Urothelium cell line (cell line): ENCODE results near the gene TRIM39.
"Not testable (repeated sequence)": the region's sequence is repeated elsewhere in the genome, so short reads cannot be mapped to it uniquely, and the experiment has no call there.

Source experiments
- DNase-seq: peaks from one replicate; pipeline ENCODE4 v3.0.0; 2011; ENCODE audit warnings: low spot score, mixed read lengths
- FAIRE-seq: peaks from 2 replicates; lab custom pipeline; 2011; peaks lifted over from hg19 to GRCh38; lab: Jason Lieb, UNC

TRIM39 gene

GRCh38 chr6:30360139-30360538 lies 33.4 kb downstream of the TRIM39 start:
- no peak for DNase-seq
- no peak for FAIRE-seq

GRCh38 chr6:30361661-30362060 lies 34.9 kb downstream of the TRIM39 start:
- FAIRE-seq (no peak), DNase-seq (no peak)

- no peak for DNase-seq
- no peak for FAIRE-seq
Observed at GRCh38 chr6:30363459-30363858, 36.7 kb downstream of the TRIM39 start.

GRCh38 chr6:30364591-30364990 lies 37.9 kb downstream of the TRIM39 start:
- no peak for FAIRE-seq
- no peak for DNase-seq

- DNase-seq, FAIRE-seq: not testable (repeated sequence)
Observed at GRCh38 chr6:30369280-30369679, 42.6 kb downstream of the TRIM39 start.

- DNase-seq (peak; percentile 57), FAIRE-seq (no peak)
Observed at GRCh38 chr6:30378290-30378937, 51.7 kb downstream of the TRIM39 start.

GRCh38 chr6:30380464-30380863 lies 53.7 kb downstream of the TRIM39 start:
- no peak for FAIRE-seq
- DNase-seq: no peak

GRCh38 chr6:30386166-30386565 lies 59.4 kb downstream of the TRIM39 start:
- DNase-seq (no peak), FAIRE-seq (no peak)

- no peak for FAIRE-seq
- no peak for DNase-seq
Observed at GRCh38 chr6:30391240-30391639, 64.5 kb downstream of the TRIM39 start.
